GM21526 (cell line): ENCODE data around the gene PLSCR5.

Experiments
- ATAC-seq: cut with Tn5 transposase; IDR thresholded peaks from one replicate; pipeline ENCODE4 v1.9.1; 2021; ENCODE audit warnings: moderate library complexity; ENCODE audit not compliant: unreplicated experiment, low FRiP score

The PLSCR5 gene

GRCh38 chr3:146546366-146546965, 58.7 kb downstream of the PLSCR5 start:
- ATAC-seq: no peak

- no peak for ATAC-seq
These were observed 60.1 kb downstream of the PLSCR5 start for GRCh38 chr3:146544929-146545528.

- peak; percentile 96 for ATAC-seq
These were observed 60.9 kb downstream of the PLSCR5 start, which contains the start of gene PLSCR1 for GRCh38 chr3:146544002-146544928. Gene PLSCR1, minus strand, starts transcription at chr3:146544607. Its CDS starts 8,055 bp downstream, at chr3:146536552.

- peak; percentile 18 for ATAC-seq
These were observed 61.6 kb downstream of the PLSCR5 start for GRCh38 chr3:146543461-146544001.

- no peak for ATAC-seq
These were observed 62.2 kb downstream of the PLSCR5 start for GRCh38 chr3:146542978-146543377.

GRCh38 chr3:146542179-146542578, 63.0 kb downstream of the PLSCR5 start:
- ATAC-seq: no peak

- no peak for ATAC-seq
These were observed 64.2 kb downstream of the PLSCR5 start for GRCh38 chr3:146540978-146541377.

GRCh38 chr3:146540236-146540635, 64.9 kb downstream of the PLSCR5 start:
- ATAC-seq: no peak

GRCh38 chr3:146539315-146539714, 65.8 kb downstream of the PLSCR5 start:
- ATAC-seq: no peak

- ATAC-seq: no peak
These were observed 67.5 kb downstream of the PLSCR5 start for GRCh38 chr3:146537603-146538002.

GRCh38 chr3:146536681-146537080, 68.5 kb downstream of the PLSCR5 start:
- no peak for ATAC-seq
